K562 (cell line): ENCODE results near the gene BEST1.

Source experiments
- ARHGAP35 ChIP-seq: fragments of 450-650 bp; IDR thresholded peaks from 2 replicates; pipeline ENCODE4 v1.6.1; 2018; ENCODE audit not compliant: partially characterized antibody
- ARNT ChIP-seq, 2 experiments: fragments of 450-650 bp; IDR thresholded peaks; 2 replicates each; pipeline ENCODE4 v1.6.1; 2016; ENCODE audit warnings: mild to moderate bottlenecking in 1 of 2
- FOXJ3 ChIP-seq: sonication (generic); formaldehyde crosslinking; IDR thresholded peaks from 2 replicates; pipeline ENCODE4 v1.4.0; 2020; ENCODE audit warnings: mild to moderate bottlenecking, missing genetic modification reagents
- MAFK ChIP-seq: IDR thresholded peaks from 2 replicates; pipeline ENCODE4 v1.6.1; 2011; ENCODE audit warnings: low read length, improper control_type of control experiment
- POLR2A ChIP-seq: fragments of 450-650 bp; conservative IDR thresholded peaks from 2 replicates; pipeline ENCODE4 v1.6.1; 2016
- POLR2AphosphoS5 ChIP-seq: IDR thresholded peaks from 2 replicates; pipeline ENCODE4 v1.6.1; 2011; ENCODE audit warnings: mild to moderate bottlenecking, low read depth, low read length, moderate library complexity; ENCODE audit not compliant: control insufficient read depth, insufficient read depth
- TARDBP ChIP-seq: fragments of 450-650 bp; IDR thresholded peaks from 2 replicates; pipeline ENCODE4 v1.6.1; 2016
- ZNF224 ChIP-seq: sonication (generic); formaldehyde crosslinking; IDR thresholded peaks from 2 replicates; pipeline ENCODE4 v1.8.0; 2022; ENCODE audit warnings: mild to moderate bottlenecking, missing genetic modification reagents
- TF ChIP-seq, protein P1 (sequence below), 3 experiments: IDR thresholded peaks in 2 of 3; conservative IDR thresholded peaks in 1 of 3; 2 replicates each; pipeline ENCODE4 v1.5.1; 2011 to 2012; ENCODE audit warnings: low read length in 3 of 3, mild to moderate bottlenecking in 3 of 3, control low read depth in 2 of 3, improper control_type of control experiment in 1 of 3, inconsistent platforms in 1 of 3, low read depth in 1 of 3, mixed read lengths in 1 of 3, moderate library complexity in 1 of 3; ENCODE audit not compliant: insufficient read depth in 2 of 3
- TF ChIP-seq, protein P2 (sequence below): fragments of 250-450 bp; sonication (Bioruptor Pico); IDR thresholded peaks from 2 replicates; pipeline ENCODE4 v1.5.0; 2021; ENCODE audit warnings: mild to moderate bottlenecking, borderline replicate concordance
- TF ChIP-seq, protein P3 (sequence below): fragments of 250-450 bp; sonication (Bioruptor Pico); IDR thresholded peaks from 2 replicates; pipeline ENCODE4 v1.4.0; 2020; ENCODE audit warnings: mild to moderate bottlenecking, moderate library complexity
- TF ChIP-seq, protein P4 (sequence below): sonication (generic); formaldehyde crosslinking; IDR thresholded peaks from 2 replicates; pipeline ENCODE4 v1.8.0; 2022; ENCODE audit warnings: mild to moderate bottlenecking, missing genetic modification reagents

DNA sequence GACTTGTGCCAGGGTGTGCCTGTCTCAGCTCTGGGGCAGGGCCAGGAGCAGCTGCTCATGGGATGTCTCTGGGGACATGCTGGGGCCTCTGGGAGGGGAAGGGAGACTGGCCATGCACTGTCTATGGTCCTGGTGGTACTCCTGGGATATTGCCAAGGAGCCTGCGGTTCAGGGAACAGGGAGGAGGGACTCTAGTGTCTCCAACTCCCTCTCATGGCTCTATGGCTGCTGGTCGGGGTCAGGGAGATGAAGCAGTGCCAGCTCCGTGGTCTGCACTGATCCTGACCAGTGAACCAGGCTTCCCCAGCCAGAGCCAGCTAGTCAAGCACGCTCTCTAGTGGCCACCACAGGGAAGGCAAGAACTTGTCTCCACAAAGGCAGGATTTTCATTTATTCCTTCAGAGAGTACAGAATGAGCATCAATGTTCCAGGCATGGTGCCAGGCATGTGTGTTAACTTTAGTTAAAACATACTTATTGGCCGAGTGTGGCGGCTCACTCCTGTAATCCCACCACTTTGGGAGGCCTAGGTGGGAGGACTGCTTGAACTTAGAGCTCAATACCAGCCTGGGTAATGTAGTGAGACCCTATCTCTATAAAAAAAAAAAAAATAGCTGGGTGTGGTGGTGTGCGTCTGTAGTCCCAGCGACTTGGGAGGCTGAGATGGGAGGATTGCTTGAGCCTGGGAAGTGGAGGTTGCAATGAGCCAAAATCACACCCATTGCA is 2.5 kb upstream of the BEST1 start:
- TF ChIP-seq, protein P1, sequence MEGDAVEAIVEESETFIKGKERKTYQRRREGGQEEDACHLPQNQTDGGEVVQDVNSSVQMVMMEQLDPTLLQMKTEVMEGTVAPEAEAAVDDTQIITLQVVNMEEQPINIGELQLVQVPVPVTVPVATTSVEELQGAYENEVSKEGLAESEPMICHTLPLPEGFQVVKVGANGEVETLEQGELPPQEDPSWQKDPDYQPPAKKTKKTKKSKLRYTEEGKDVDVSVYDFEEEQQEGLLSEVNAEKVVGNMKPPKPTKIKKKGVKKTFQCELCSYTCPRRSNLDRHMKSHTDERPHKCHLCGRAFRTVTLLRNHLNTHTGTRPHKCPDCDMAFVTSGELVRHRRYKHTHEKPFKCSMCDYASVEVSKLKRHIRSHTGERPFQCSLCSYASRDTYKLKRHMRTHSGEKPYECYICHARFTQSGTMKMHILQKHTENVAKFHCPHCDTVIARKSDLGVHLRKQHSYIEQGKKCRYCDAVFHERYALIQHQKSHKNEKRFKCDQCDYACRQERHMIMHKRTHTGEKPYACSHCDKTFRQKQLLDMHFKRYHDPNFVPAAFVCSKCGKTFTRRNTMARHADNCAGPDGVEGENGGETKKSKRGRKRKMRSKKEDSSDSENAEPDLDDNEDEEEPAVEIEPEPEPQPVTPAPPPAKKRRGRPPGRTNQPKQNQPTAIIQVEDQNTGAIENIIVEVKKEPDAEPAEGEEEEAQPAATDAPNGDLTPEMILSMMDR (IDR thresholded peaks at IDR 0.05 in 2 of 3, conservative IDR thresholded peaks at IDR 0.05 in 1 of 3; ENCODE audit: insufficient read depth in 2 of 3, low read depth in 1 of 3, low read length in 3 of 3) = peak; percentile 98 to 99 (median 98)
- TF ChIP-seq, protein P2, sequence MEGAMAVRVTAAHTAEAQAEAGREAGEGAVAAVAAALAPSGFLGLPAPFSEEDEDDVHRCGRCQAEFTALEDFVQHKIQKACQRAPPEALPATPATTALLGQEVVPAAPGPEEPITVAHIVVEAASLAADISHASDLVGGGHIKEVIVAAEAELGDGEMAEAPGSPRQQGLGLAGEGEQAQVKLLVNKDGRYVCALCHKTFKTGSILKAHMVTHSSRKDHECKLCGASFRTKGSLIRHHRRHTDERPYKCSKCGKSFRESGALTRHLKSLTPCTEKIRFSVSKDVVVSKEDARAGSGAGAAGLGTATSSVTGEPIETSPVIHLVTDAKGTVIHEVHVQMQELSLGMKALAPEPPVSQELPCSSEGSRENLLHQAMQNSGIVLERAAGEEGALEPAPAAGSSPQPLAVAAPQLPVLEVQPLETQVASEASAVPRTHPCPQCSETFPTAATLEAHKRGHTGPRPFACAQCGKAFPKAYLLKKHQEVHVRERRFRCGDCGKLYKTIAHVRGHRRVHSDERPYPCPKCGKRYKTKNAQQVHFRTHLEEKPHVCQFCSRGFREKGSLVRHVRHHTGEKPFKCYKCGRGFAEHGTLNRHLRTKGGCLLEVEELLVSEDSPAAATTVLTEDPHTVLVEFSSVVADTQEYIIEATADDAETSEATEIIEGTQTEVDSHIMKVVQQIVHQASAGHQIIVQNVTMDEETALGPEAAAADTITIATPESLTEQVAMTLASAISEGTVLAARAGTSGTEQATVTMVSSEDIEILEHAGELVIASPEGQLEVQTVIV (CRISPR knock-in tag) = no peak
- TF ChIP-seq POLR2A (no peak), ZNF224 (CRISPR knock-in tag) (no peak), TARDBP (no peak), MAFK (no peak), POLR2AphosphoS5 (no peak), ARNT (IDR thresholded peaks at IDR 0.05) (no peak; a peak in 1 of 4 replicates), FOXJ3 (CRISPR knock-in tag) (no peak), ARHGAP35 (no peak)
- TF ChIP-seq, protein P3, sequence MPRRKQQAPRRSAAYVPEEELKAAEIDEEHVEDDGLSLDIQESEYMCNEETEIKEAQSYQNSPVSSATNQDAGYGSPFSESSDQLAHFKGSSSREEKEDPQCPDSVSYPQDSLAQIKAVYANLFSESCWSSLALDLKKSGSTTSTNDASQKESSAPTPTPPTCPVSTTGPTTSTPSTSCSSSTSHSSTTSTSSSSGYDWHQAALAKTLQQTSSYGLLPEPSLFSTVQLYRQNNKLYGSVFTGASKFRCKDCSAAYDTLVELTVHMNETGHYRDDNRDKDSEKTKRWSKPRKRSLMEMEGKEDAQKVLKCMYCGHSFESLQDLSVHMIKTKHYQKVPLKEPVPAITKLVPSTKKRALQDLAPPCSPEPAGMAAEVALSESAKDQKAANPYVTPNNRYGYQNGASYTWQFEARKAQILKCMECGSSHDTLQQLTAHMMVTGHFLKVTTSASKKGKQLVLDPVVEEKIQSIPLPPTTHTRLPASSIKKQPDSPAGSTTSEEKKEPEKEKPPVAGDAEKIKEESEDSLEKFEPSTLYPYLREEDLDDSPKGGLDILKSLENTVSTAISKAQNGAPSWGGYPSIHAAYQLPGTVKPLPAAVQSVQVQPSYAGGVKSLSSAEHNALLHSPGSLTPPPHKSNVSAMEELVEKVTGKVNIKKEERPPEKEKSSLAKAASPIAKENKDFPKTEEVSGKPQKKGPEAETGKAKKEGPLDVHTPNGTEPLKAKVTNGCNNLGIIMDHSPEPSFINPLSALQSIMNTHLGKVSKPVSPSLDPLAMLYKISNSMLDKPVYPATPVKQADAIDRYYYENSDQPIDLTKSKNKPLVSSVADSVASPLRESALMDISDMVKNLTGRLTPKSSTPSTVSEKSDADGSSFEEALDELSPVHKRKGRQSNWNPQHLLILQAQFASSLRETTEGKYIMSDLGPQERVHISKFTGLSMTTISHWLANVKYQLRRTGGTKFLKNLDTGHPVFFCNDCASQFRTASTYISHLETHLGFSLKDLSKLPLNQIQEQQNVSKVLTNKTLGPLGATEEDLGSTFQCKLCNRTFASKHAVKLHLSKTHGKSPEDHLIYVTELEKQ (CRISPR knock-in tag) = no peak
- TF ChIP-seq, protein P4, sequence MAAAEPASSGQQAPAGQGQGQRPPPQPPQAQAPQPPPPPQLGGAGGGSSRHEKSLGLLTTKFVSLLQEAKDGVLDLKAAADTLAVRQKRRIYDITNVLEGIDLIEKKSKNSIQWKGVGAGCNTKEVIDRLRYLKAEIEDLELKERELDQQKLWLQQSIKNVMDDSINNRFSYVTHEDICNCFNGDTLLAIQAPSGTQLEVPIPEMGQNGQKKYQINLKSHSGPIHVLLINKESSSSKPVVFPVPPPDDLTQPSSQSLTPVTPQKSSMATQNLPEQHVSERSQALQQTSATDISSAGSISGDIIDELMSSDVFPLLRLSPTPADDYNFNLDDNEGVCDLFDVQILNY = no peak
